Adipose tissue (tissue), 3 donors: ENCODE data around the gene KRTAP19-8. TPM values are rescaled to one million over a fixed set of nuclear protein-coding genes. Genes with fewer than 3 reads are reported as not detected.

Experiments used
- H3K27ac ChIP-seq: one replicate; pipeline ENCODE4 v1.5.1; 2013; ENCODE audit warnings: low read depth, low read length
- WGBS, 3 donors: extraction: QIAGEN DNeasy Blood & Tissue Kit; methylation state at CpG; one replicate each; pipeline ENCODE4 v1.1.7; 2013; 5-methylcytosine and 5-hydroxymethylcytosine counted together
- polyA plus RNA-seq, 3 donors: library from polyadenylated mRNA; stranded (reverse); fragments of 200-250 nt; gene quantifications; one replicate each; pipeline ENCODE4 v1.2.3, GENCODE V29; 2013
- donor health status: healthy with polysubstance abuse.
- donor health status: Bipolar disorder and iron deficiency.
- donor health status: healthy.

Gene KRTAP19-8
- polyA plus RNA-seq, 3 donors: not detected

DNA sequence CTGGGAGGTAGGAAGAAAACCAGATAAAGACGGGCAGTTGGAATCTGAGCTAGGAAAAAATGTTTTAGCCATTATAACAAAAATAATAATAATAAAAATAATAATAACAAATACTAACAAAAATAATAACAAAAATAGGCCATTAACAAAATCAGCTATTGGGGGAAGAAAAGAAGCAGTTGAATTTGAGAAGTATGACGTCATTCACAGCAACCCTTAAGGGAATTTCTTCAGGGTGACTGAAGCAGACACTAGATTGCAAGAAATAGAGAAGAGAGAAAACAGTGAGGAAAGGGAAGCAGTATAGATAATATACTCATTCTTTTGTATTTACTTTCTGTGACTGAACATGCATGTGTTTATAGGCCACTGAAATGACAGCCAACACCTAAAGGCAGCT lies 20.0 kb downstream of the KRTAP19-8 start:
- 78 to 92% (median 78%) methylated on average over 2 of the region's 2 CpGs for WGBS, 3 donors

DNA sequence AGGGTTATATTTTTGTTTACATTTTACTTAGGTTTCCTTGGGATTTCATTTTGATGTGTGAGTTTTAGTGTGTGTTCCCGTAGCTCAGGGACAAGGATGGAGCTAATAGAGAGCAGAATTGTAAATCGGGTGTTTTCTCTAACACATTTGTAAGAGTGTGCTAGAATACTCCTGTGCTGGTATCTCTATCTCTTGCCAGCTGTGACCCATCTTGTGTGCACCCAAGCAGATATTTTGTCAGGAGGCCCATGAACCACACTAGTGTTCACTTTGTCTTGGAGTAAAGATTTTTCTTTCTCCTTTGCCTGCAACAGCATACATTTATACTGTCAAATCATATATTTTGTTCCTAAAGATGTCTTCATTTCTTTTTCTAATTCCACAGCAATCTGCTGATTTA lies 23.4 kb downstream of the KRTAP19-8 start:
- WGBS, 3 donors: 37 to 76% (median 71%) methylated on average over 2 of the region's 2 CpGs
- no peak overlapping the region for H3K27ac ChIP-seq

More for the DNA sequence above, 20.0 kb downstream of the KRTAP19-8 start:
- no peak overlapping the region for H3K27ac ChIP-seq

- H3K27ac ChIP-seq: no peak overlapping the region
- WGBS, 3 donors: 65 to 71% (median 67%) methylated on average over 4 of the region's 4 CpGs
These were observed 25.9 kb downstream of the KRTAP19-8 start for GRCh38 chr21:31012133-31013089.

GRCh38 chr21:31011412-31011811 lies 26.9 kb downstream of the KRTAP19-8 start:
- H3K27ac ChIP-seq: no peak overlapping the region
- WGBS, 3 donors: 59 to 67% (median 61%) methylated on average over 1 of the region's 1 CpG

DNA sequence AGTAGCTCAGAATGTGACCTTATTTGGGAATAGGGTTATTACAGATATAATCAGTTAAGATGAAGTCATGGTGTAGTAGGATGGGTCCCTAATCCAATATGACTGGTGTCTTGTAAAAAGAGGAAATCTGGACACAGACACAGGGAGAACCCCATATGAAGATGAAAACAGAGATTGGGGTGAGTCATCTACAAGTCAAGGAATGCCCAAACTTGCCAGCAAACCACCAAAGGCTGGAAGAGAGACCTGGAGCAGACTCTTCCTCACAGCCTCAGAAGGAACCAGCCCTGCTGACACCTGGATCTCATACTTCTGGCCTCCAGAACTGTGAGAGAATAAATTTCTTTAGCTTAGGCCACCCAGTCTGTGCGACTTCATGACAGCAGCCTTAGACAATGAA lies 29.9 kb downstream of the KRTAP19-8 start:
- no peak overlapping the region for H3K27ac ChIP-seq
- WGBS, 3 donors: 71 to 90% (median 89%) methylated on average over 1 of the region's 1 CpG

GRCh38 chr21:31005019-31005418 lies 33.3 kb downstream of the KRTAP19-8 start:
- no peak overlapping the region for H3K27ac ChIP-seq
- WGBS, 3 donors: 64 to 69% (median 66%) methylated on average over 5 of the region's 5 CpGs

GRCh38 chr21:31003471-31003870 lies 34.8 kb downstream of the KRTAP19-8 start:
- no peak overlapping the region for H3K27ac ChIP-seq
- 63 to 76% (median 70%) methylated on average over 10 of the region's 10 CpGs for WGBS, 3 donors

- WGBS, 3 donors: 25 to 53% (median 44%) methylated on average over 3 of the region's 3 CpGs
- no peak overlapping the region for H3K27ac ChIP-seq
These were observed 40.7 kb downstream of the KRTAP19-8 start for GRCh38 chr21:30997541-30997940.

DNA sequence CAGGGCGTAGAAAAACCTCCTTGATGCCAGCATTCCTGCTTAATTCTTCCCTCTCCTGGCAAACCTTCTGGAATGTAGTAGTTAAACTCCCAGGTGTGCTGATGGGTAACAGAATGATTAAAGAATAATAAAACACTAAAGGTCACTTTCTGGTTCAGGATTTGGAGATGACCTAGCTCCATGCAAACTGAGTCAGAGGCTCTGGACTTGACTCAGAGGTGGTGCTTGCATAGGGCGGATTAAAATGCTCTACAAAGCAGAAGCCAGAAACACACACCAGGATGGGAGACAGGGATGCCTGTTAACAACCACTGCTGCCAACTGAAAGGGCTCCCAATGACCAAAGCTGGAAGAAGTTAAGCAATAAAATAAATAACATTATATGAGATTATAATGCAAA lies 41.5 kb downstream of the KRTAP19-8 start:
- 79 to 82% (median 81%) methylated on average over 2 of the region's 2 CpGs for WGBS, 3 donors
- no peak overlapping the region for H3K27ac ChIP-seq

DNA sequence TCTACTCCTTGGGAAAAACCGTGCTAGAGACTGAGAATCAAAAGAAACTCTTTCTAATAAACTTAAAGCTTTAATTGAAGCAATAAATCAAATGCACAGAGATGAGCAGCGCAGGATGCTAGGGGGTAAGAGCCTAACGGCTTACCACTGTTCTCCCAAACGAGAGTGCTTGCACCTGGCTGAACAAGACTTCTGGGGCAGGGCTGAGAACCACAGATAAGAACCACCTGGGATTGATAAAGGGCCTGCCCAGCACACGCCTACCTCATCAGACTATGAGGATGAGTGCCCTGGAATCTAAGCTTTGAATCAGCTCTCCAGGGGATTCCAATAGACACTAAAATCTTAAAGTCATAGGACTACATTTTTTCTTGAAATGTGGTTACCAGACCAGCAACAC lies 43.3 kb downstream of the KRTAP19-8 start:
- no peak overlapping the region for H3K27ac ChIP-seq
- WGBS, 3 donors: 42 to 69% (median 67%) methylated on average over 5 of the region's 5 CpGs

DNA sequence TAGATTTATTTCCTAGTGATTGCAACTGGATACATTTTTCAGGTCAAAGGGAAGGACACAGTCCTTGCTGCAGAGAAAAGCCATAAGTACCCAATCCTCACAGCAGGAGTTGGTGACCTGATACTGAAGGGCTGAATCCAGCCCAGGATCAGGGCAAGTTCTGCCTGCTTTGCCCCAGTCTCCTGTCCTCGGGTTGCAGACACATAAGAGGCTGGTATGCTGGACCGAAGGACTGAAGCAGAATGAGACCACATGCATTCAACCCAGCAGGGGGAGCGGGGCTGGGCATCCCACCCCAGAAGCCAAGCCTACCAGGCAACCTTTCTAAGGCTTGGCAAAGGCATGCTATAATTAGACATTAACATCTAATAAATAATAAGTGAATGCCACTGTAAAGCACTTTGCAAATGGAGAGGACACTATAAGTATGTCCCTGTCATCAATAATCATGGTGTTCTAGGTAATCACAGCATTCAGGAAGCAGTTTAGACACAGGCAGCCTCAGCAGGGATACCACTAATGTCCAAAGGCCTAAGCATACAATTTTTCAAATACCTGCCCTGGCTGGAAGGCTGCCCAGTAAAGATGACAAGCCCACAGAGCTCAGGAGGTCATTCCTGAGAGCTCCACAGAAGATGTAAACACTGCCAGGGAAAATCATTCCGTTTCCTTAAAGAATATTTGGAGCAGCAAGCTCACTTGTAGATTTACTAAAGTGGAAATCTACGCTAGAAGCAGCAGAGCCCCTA lies 47.6 kb downstream of the KRTAP19-8 start:
- H3K27ac ChIP-seq: no peak overlapping the region
- WGBS, 3 donors: 59 to 88% (median 86%) methylated on average over 5 of the region's 5 CpGs

DNA sequence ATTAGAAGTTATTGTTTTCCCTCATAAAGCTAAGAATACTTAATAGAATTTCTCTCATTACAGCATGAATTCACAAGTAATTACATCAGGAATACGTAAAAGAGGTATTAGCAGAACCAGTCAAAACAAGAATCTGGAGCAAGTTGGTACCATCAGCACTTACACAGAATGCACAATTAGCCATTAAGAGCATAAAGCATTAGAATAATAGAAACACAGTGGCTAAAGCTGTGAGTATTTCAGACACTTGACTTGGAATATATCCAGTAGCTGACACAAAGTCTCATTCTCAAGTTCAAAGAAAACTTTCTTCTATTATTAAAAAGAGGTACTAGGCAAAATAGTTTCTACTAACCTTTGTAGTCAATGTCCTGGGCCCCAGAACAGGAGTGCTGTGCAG lies 49.6 kb downstream of the KRTAP19-8 start:
- H3K27ac ChIP-seq: no peak overlapping the region
- WGBS, 3 donors: 71 to 78% (median 71%) methylated on average over 1 of the region's 1 CpG

Other genes starting within 250 kb of the KRTAP19-8 start
- gene KRTAP8-1, start 225.2 kb downstream of the KRTAP19-8 start, polyA plus RNA-seq: not detected
- gene KRTAP7-1, start 208.7 kb downstream of the KRTAP19-8 start, polyA plus RNA-seq: not detected
- under 1 TPM in 1 of 3 donors, not detected in 2; 0.56 TPM for gene KRTAP11-1, start 156.9 kb downstream of the KRTAP19-8 start, polyA plus RNA-seq